ENCODE data around the gene FRMD4A.

The FRMD4A gene

DNA sequence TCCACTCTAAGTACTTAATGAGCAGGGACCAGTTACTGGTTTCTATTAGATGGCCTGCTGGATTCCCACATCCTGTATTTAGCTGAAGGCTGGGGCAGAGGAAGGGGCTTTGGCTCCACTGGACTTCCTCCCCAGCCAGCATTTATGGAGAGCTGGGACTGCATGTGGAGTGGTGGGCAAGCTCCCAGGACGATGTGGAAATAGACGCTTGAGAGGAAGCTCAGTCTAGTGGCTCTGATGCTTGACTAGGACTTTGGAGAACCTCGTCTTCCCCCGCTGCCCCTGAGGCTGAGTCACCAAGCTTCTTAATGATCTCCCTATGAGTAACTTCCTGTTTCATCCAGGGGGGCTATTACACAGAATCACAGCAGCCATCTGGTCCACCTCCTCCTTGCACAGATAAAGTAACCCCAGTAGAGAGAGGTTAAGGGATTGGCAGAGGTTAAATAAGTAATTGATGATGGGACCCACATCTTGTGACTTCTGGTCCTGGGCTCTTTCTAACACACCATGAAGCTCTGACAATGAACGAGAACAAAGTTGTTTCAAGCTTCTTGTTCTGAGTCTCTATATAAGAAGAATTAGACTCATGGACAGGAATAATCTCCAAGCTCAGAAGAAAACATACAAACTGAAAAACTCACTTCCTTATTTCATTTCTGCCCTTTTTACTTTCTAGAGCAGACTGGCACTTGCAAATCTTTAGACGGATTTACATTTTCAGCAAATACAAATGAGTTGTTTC is 617.7 kb downstream of the FRMD4A start:
- H3K4me3 ChIP-seq (ENCODE audit: low read depth, low read length): no peak overlapping the region
- H3K36me3 ChIP-seq: no peaks in the 10 kb centered on the region
- TF ChIP-seq, protein P1, sequence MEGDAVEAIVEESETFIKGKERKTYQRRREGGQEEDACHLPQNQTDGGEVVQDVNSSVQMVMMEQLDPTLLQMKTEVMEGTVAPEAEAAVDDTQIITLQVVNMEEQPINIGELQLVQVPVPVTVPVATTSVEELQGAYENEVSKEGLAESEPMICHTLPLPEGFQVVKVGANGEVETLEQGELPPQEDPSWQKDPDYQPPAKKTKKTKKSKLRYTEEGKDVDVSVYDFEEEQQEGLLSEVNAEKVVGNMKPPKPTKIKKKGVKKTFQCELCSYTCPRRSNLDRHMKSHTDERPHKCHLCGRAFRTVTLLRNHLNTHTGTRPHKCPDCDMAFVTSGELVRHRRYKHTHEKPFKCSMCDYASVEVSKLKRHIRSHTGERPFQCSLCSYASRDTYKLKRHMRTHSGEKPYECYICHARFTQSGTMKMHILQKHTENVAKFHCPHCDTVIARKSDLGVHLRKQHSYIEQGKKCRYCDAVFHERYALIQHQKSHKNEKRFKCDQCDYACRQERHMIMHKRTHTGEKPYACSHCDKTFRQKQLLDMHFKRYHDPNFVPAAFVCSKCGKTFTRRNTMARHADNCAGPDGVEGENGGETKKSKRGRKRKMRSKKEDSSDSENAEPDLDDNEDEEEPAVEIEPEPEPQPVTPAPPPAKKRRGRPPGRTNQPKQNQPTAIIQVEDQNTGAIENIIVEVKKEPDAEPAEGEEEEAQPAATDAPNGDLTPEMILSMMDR (IDR thresholded peaks at IDR 0.05; ENCODE audit: low read depth, low read length): no peak
- H3K9me3 ChIP-seq: no peaks in the 10 kb centered on the region
- DNase-seq: no peak
- no peaks in the 10 kb centered on the region for H3K4me1 ChIP-seq
- H3K27me3 ChIP-seq: no peaks in the 10 kb centered on the region

- DNase-seq: no peak
- Histone ChIP-seq H3K36me3 (no peaks in the 10 kb centered on the region), H3K4me3 (ENCODE audit: low read depth, low read length) (no peak overlapping the region), H3K9me3 (no peaks in the 10 kb centered on the region), H3K27me3 (no peaks in the 10 kb centered on the region), H3K4me1 (no peaks in the 10 kb centered on the region)
- TF ChIP-seq, protein P1 (IDR thresholded peaks at IDR 0.05; ENCODE audit: low read depth, low read length): no peak
Observed at GRCh38 chr10:13712476-13712836, 618.3 kb downstream of the FRMD4A start.

DNA sequence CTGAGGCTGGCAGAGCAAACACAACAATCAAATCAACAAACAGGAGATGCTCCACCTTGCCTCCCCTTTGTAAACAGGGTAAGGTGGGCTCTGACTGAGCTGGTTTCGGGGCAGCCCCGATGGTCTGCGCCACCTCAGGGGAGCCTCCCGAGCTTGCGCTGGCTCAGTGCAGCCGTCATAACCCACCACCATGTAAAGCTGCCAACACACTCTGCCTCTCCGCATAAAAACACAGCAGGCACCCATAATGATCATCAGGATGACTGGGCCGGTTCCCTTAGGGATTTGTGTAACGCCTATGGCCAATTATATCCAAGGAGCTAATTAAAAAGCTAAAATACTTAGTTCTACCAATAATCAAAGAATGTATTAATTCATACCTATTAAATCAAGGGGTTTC is 619.4 kb downstream of the FRMD4A start:
- no peaks in the 10 kb centered on the region for H3K27me3 ChIP-seq
- no peak for DNase-seq
- no peaks in the 10 kb centered on the region for H3K9me3 ChIP-seq
- H3K36me3 ChIP-seq: no peaks in the 10 kb centered on the region
- TF ChIP-seq, protein P1 (IDR thresholded peaks at IDR 0.05; ENCODE audit: low read depth, low read length): no peak
- no peak overlapping the region for H3K4me3 ChIP-seq (ENCODE audit: low read depth, low read length)
- H3K4me1 ChIP-seq: no peaks in the 10 kb centered on the region

- TF ChIP-seq, protein P1 (IDR thresholded peaks at IDR 0.05; ENCODE audit: low read depth, low read length): no peak
- Histone ChIP-seq H3K9me3 (no peaks in the 10 kb centered on the region), H3K4me1 (no peaks in the 10 kb centered on the region), H3K36me3 (no peaks in the 10 kb centered on the region), H3K27me3 (no peaks in the 10 kb centered on the region), H3K4me3 (ENCODE audit: low read depth, low read length) (no peak overlapping the region)
- DNase-seq: no peak
Observed at GRCh38 chr10:13709931-13710650, 620.6 kb downstream of the FRMD4A start.

DNA sequence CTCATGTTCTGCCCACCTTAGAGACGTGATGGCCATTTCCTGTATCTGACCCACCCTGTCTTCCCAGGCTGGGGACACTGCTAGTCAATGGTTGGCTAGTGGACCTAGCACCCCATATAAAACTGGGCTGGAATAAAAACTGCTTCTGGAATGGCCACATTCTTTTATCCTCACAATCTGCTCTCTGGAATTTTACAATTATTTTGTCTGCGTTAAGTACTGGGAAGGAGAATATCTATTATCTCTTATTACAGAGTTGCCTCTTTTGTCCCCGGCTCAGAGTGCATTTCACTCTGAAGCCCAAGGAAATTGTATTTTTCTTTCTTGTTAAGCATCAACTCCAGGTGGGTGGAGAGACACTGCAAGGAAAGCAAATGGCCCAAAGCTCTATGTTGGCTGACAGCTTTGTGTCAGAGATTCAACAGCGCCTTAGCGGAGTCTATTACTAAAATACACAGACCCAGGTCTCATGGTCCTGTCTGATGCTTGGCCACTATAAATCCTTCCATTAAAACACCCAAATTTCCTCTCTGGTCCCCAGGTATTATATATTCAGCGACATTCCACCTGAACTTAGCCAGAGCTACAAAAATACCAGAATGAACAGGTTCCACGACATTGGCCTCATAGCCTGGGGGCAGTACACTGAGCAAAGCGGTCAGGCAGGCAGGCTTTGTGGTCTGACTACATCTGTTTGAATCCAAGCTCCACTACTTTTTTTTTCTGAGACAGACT is 622.3 kb downstream of the FRMD4A start:
- DNase-seq: no peak
- Histone ChIP-seq H3K27me3 (no peaks in the 10 kb centered on the region), H3K4me1 (no peaks in the 10 kb centered on the region), H3K36me3 (no peaks in the 10 kb centered on the region), H3K4me3 (ENCODE audit: low read depth, low read length) (no peak overlapping the region), H3K9me3 (no peaks in the 10 kb centered on the region)
- TF ChIP-seq, protein P1 (IDR thresholded peaks at IDR 0.05; ENCODE audit: low read depth, low read length): no peak

All from BE2C (cell line).